ENCODE data around the gene GSTA3. TPM values are rescaled to one million over a fixed set of nuclear protein-coding genes. Genes with fewer than 3 reads are reported as not detected.
"Not testable (repeated sequence)": the region's sequence is repeated elsewhere in the genome, so short reads cannot be mapped to it uniquely, and the experiment has no call there.

The GSTA3 gene
- total RNA-seq, 2 donors from 2014 or later = not detected

DNA sequence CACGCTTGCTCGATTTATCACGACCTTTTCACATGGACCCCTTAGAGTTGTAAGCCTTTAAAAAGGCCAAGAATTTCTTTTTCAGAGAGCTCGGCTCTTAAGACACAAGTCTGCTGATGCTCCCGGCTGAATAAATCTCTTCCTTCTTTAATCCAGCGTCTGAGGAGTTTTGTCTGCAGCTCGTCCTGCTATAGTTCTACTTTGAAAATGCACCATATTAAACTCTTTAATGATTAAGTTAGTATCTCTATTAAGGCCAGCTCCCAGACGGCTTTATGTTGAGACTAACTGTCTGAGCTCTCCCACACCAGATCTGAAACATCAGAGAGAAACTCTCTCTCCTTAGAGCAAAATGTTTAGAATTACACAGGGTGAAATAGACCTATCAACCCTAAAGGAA is 18.0 kb upstream of the GSTA3 start:
- H3K27me3 ChIP-seq = no peaks in the 10 kb centered on the region
- H3K9me3 ChIP-seq = no peaks in the 10 kb centered on the region
- no peak overlapping the region for H3K27ac ChIP-seq
- TF ChIP-seq, protein P1, sequence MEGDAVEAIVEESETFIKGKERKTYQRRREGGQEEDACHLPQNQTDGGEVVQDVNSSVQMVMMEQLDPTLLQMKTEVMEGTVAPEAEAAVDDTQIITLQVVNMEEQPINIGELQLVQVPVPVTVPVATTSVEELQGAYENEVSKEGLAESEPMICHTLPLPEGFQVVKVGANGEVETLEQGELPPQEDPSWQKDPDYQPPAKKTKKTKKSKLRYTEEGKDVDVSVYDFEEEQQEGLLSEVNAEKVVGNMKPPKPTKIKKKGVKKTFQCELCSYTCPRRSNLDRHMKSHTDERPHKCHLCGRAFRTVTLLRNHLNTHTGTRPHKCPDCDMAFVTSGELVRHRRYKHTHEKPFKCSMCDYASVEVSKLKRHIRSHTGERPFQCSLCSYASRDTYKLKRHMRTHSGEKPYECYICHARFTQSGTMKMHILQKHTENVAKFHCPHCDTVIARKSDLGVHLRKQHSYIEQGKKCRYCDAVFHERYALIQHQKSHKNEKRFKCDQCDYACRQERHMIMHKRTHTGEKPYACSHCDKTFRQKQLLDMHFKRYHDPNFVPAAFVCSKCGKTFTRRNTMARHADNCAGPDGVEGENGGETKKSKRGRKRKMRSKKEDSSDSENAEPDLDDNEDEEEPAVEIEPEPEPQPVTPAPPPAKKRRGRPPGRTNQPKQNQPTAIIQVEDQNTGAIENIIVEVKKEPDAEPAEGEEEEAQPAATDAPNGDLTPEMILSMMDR (IDR thresholded peaks at IDR 0.05) = no peak
- H3K4me3 ChIP-seq = no peak overlapping the region
- H3K4me1 ChIP-seq = no peaks in the 10 kb centered on the region
- no peak overlapping the region for H3K9ac ChIP-seq (ENCODE audit: low read depth in 2 of 2, low read length in 2 of 2)
- no peaks in the 10 kb centered on the region for H3K36me3 ChIP-seq
- no peak for DNase-seq
- intact Hi-C loops (cut with DNase I) = no loop called here

DNA sequence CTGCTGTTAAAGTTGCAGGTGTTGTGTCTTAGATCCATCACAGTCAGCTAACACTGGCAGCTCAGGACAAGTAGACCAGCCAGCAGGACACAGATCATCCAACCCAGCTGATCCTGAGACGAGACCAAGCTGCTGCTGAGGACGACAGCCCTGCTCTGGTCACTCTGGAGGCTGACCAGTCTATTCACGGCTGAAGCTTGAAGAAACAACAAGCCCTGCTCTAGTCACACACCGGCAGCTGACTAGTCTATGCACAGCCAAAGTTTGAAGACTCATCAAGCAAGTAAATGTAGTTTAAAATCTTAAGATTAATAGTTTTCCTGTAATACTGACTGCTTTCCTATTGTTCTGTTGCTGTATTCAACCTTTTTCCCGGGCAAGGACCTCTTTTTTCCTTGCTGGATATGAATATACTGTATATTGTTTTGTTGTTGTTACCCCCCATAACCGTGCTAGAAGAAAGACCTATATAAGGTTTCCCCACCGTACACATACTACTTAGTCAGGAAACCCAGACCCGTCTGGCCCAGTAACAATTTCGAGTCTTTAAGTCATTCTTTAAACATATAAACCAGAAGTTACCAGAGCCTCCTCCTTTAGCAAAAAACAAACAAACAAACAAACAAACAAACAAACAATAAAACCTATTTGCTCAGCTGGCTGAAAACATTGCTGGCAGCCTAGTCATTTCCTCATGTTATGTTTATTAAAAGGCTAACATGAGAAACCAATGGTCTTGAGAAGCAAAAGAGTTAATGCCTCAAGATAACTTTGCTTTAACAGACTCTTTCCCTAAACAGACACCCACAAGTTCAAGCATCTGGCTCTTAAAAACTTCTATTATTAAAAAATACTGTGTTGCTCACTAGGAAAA is 16.7 kb upstream of the GSTA3 start:
- Histone ChIP-seq H3K9ac (ENCODE audit: low read depth in 2 of 2, low read length in 2 of 2) (no peak overlapping the region), H3K4me3 (no peak overlapping the region), H3K27me3 (no peaks in the 10 kb centered on the region), H3K9me3 (no peaks in the 10 kb centered on the region), H3K4me1 (no peaks in the 10 kb centered on the region), H3K27ac (no peak overlapping the region), H3K36me3 (no peaks in the 10 kb centered on the region)
- intact Hi-C loops (cut with DNase I) = no loop called here
- DNase-seq = no peak
- TF ChIP-seq, protein P1 (IDR thresholded peaks at IDR 0.05) = no peak

DNA sequence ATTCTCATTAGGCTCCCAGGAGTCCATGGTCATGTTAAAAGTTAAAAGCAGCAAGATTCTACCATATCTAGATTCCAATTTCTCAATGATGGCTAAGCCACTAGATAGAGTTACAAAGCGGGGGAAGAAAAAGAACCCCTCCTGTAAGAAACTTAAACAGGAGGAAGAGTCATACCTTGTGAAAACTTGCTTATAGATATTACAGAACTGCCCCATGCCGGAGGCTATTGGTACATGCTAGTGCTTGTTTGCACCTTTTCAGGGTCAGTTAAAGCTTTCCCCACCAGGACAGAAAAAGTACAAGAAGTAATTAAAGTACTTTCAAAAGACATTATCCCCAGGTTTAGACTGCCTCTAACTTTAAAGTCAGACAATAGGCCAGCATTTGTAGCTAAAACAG is 15.5 kb upstream of the GSTA3 start:
- H3K9me3 ChIP-seq = no peaks in the 10 kb centered on the region
- H3K36me3 ChIP-seq = no peaks in the 10 kb centered on the region
- intact Hi-C loops (cut with DNase I) = no loop called here
- H3K4me1 ChIP-seq = no peaks in the 10 kb centered on the region
- DNase-seq = no peak
- no peak overlapping the region for H3K4me3 ChIP-seq
- TF ChIP-seq, protein P1 (IDR thresholded peaks at IDR 0.05) = no peak
- H3K9ac ChIP-seq (ENCODE audit: low read depth in 2 of 2, low read length in 2 of 2) = no peak overlapping the region
- H3K27me3 ChIP-seq = no peaks in the 10 kb centered on the region
- H3K27ac ChIP-seq = no peak overlapping the region

DNA sequence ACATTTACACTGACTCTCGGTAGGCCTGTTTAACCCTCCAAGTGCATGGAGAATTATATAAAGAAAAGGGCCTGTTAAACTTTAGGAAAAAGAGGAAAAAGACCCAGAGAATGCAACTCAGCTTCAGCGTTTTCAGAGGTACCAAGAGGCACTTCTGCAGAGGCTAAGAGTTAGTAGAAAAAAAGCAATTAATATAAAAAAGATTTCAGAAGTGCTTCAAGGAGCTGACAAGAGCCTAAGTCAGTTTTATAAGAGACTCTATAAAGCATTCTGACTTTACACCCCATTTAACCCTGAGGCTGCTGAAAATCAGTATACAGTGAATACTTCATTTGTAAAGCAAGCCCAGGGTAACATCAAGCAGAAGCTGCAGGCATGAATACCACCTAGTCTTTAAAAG is 14.2 kb upstream of the GSTA3 start:
- H3K36me3 ChIP-seq; H3K4me3 ChIP-seq; H3K4me1 ChIP-seq; H3K27me3 ChIP-seq; DNase-seq; H3K9ac ChIP-seq (ENCODE audit: low read depth in 2 of 2, low read length in 2 of 2); H3K27ac ChIP-seq; H3K9me3 ChIP-seq; intact Hi-C loops (cut with DNase I): not testable (repeated sequence)

DNA sequence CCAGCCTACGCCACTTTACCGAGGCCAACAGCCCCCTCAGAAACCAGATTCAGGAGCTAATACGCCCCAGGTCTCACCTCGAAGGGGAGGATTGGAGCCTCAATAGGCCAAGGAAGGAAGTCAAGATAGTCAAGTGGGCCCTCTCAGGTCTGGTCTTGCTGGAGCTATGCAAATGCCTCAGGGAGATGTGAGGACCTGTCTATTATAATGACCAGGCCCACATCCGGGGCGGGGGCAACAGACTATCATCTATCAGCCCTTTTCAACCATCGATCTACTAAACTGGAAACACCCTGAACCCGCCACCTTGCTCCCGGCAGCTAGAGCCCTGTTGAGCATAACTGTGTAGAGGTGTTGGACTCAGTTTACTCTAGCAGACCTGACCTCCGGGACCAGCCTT is 12.7 kb upstream of the GSTA3 start:
- TF ChIP-seq, protein P1 (IDR thresholded peaks at IDR 0.05) = no peak
- Histone ChIP-seq H3K9ac (ENCODE audit: low read depth in 2 of 2, low read length in 2 of 2) (no peak overlapping the region), H3K27me3 (no peaks in the 10 kb centered on the region), H3K9me3 (no peaks in the 10 kb centered on the region), H3K4me3 (no peak overlapping the region), H3K4me1 (no peaks in the 10 kb centered on the region), H3K36me3 (no peaks in the 10 kb centered on the region), H3K27ac (no peak overlapping the region)
- DNase-seq = no peak
- intact Hi-C loops (cut with DNase I) = no loop called here

DNA sequence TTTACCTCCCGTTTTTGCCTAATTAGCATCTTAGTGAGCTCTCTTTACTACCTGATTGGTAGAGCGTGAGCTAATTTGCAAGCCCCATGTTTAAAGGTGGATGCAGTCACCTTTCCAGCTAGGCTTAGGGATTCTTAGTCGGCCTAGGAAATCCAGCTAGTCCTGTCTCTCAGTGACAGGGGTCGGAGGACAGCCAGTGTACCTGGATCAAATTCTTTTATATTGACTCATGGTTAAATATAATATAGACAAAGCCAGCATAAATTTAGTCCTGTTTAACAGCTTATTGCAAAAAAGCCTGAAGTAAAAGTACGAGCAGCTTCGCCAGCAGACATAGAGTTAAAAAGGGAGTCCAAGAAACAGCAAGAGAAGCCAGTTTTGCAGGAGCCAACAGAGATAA is 12.2 kb upstream of the GSTA3 start:
- Histone ChIP-seq H3K9me3 (no peaks in the 10 kb centered on the region), H3K4me1 (no peaks in the 10 kb centered on the region), H3K9ac (ENCODE audit: low read depth in 2 of 2, low read length in 2 of 2) (no peak overlapping the region), H3K4me3 (no peak overlapping the region), H3K36me3 (no peaks in the 10 kb centered on the region), H3K27ac (no peak overlapping the region), H3K27me3 (no peaks in the 10 kb centered on the region)
- TF ChIP-seq, protein P1 (IDR thresholded peaks at IDR 0.05) = no peak
- no peak for DNase-seq
- intact Hi-C loops (cut with DNase I) = no loop called here

DNA sequence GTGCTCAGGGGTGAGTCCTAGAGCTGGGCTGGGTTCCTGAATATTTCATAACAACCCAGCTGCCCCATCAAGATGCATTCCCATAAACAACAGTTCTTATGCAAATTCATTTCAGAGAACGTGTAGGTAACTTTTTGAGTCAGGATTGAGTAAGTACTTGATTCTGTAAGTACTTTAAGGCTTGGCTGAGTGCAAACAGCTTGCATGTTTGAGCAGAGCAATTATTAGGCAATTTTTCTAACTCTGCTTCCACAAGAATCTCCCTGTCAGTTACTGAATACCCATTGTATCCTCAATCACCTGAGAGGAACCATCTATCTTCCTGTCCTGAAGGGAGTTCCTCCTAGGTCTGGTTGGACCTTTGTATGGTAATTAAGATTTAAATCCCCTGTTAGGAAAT is 10.0 kb upstream of the GSTA3 start:
- H3K4me1 ChIP-seq; H3K36me3 ChIP-seq; DNase-seq; intact Hi-C loops (cut with DNase I); H3K9ac ChIP-seq (ENCODE audit: low read depth in 2 of 2, low read length in 2 of 2); H3K9me3 ChIP-seq; H3K27me3 ChIP-seq; H3K4me3 ChIP-seq; H3K27ac ChIP-seq: not testable (repeated sequence)

DNA sequence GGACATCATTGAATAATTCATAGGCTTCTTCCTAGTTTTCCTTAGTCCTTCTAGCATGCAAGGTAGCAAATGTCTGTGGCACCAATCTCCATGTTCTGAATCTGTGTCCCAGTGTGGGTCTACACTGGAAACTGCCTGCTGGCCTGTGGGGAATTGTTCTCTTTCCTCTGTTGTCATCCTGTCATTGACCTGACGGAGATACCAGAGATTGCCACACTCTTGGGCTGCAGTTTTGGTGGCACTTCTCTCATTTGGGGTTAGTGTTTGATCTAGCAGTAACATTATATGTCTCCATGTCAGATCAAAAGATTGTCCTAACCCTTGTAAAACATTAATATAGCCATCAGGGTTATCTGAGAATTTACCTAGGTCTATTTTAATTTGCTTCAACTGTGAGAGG is 9.3 kb upstream of the GSTA3 start:
- H3K4me1 ChIP-seq; H3K9ac ChIP-seq (ENCODE audit: low read depth in 2 of 2, low read length in 2 of 2); H3K9me3 ChIP-seq; intact Hi-C loops (cut with DNase I); H3K4me3 ChIP-seq; H3K27me3 ChIP-seq; DNase-seq; H3K36me3 ChIP-seq; H3K27ac ChIP-seq: not testable (repeated sequence)
